BE2C (cell line): ENCODE measurements around the gene NRF1.
"Not testable (repeated sequence)": the region's sequence is repeated elsewhere in the genome, so short reads cannot be mapped to it uniquely, and the experiment has no call there.

Experiments
- DNase-seq: peaks from one replicate; pipeline ENCODE4 v3.0.0-alpha.2; 2020
- H3K27me3 ChIP-seq: fragments of 250-450 bp; sonication (Bioruptor Pico); 2 replicates; pipeline ENCODE4 v1.5.1; 2020; ENCODE audit warnings: mild to moderate bottlenecking
- H3K36me3 ChIP-seq: fragments of 250-450 bp; sonication (Bioruptor Pico); 2 replicates; pipeline ENCODE4 v1.5.1; 2020; ENCODE audit warnings: mild to moderate bottlenecking
- H3K4me1 ChIP-seq: fragments of 250-450 bp; sonication (Bioruptor Pico); 2 replicates; pipeline ENCODE4 v1.5.1; 2020
- H3K4me3 ChIP-seq: 2 replicates; pipeline ENCODE4 v1.5.1; 2011; ENCODE audit warnings: low read depth, low read length
- H3K9me3 ChIP-seq: fragments of 250-450 bp; sonication (Bioruptor Pico); 2 replicates; pipeline ENCODE4 v1.5.1; 2020
- CTCF ChIP-seq: IDR thresholded peaks from 2 replicates; pipeline ENCODE4 v1.5.1; 2012; ENCODE audit warnings: mild to moderate bottlenecking, low read depth, low read length

The NRF1 gene

GRCh38 chr7:129626896-129627295 lies 15.4 kb downstream of the NRF1 start:
- no peak for TF ChIP-seq CTCF
- H3K4me3 ChIP-seq = no peak overlapping the region
- H3K36me3 ChIP-seq = no peaks in the 10 kb centered on the region; the same call in 1 of the 2 replicates
- H3K4me1 ChIP-seq = no peaks in the 10 kb centered on the region; the same call in 1 of the 2 replicates
- H3K9me3 ChIP-seq = no peaks in the 10 kb centered on the region
- DNase-seq = no peak
- no peaks in the 10 kb centered on the region for H3K27me3 ChIP-seq

GRCh38 chr7:129630341-129630740 lies 18.8 kb downstream of the NRF1 start:
- no peak overlapping the region for H3K4me3 ChIP-seq
- H3K36me3 ChIP-seq = no peaks in the 10 kb centered on the region
- H3K4me1 ChIP-seq = no peaks in the 10 kb centered on the region
- no peak for DNase-seq
- no peak for TF ChIP-seq CTCF
- H3K27me3 ChIP-seq = no peaks in the 10 kb centered on the region
- H3K9me3 ChIP-seq = no peaks in the 10 kb centered on the region

DNA sequence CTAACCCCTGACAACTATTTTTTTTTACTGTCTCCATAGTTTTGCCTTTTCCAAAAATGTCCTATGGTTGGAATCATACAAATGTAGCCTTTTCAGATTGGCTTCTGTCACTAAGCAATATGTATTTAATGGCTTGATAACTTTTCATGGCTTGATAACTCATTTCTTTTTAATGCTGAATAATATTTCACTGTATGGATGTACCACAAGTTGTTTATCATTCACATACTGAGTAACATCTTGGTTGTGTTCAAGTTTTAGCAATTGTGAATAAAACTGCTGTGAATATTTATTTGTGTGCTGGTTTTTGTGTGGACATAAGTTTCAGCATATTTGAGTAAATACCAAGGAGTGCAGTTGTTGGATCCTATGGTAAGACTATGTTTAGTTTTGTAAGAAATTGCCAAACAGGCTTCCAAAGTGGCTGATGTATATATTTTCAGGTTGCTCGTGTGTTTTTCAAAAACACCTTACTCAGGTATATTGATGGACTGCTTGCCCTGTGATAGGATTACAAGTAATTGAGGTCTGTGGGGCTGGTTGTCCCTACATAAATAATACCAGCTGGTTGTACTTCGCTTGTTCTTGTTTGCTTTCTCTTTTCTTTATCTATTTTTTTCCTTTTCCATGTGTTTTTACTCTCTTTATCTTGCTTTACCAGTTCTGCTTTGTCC lies 23.0 kb downstream of the NRF1 start:
- no peak for TF ChIP-seq CTCF
- Histone ChIP-seq H3K4me3 (no peak overlapping the region), H3K36me3 (no peaks in the 10 kb centered on the region), H3K4me1 (no peaks in the 10 kb centered on the region), H3K27me3 (no peaks in the 10 kb centered on the region), H3K9me3 (no peaks in the 10 kb centered on the region)
- no peak for DNase-seq

DNA sequence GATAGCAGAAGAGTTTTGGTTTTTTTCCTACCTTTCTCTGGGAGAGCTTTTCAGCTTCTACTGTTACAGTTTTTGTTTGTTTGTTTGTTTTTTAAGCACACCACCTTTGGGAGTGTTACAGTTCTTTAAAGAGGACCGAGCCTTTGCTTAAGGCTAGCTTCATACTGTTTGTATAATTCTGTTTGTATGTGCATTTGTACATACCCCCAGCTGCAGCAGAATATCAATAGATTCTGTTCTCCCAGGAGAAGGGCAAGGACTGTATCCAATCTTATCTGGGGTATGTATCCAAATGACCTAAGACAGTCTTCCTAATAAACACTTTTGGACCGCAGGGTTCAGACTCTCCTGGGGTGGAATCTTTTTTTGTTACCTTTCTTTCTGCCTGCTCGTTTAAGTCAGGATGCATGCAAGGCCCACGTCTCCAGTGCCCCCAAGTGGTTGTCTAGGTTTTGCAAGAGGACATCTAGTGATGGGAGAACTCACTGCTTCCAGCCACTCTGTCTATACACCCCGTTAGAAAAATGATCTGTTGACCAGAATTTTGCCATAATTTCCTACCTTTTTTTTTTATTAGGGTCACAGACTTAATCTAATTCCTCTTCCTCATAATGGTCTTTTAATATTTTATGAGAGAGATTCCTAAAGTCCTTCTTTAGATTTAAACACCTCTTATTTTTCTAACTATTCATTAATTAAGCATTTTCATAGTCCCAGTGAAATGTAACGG lies 23.9 kb downstream of the NRF1 start:
- peak; percentile 98 for TF ChIP-seq CTCF
- no peaks in the 10 kb centered on the region for H3K27me3 ChIP-seq
- H3K9me3 ChIP-seq = no peaks in the 10 kb centered on the region
- peak; percentile 76 for DNase-seq
- H3K36me3 ChIP-seq = no peaks in the 10 kb centered on the region
- no peak overlapping the region for H3K4me3 ChIP-seq
- H3K4me1 ChIP-seq = no peaks in the 10 kb centered on the region

- H3K36me3 ChIP-seq, H3K4me1 ChIP-seq, DNase-seq, H3K4me3 ChIP-seq, H3K9me3 ChIP-seq, H3K27me3 ChIP-seq: not testable (repeated sequence)
These were observed 24.6 kb downstream of the NRF1 start for GRCh38 chr7:129636030-129636550.

GRCh38 chr7:129636641-129637040 lies 25.1 kb downstream of the NRF1 start:
- no peaks in the 10 kb centered on the region for H3K9me3 ChIP-seq
- H3K4me1 ChIP-seq = no peaks in the 10 kb centered on the region
- H3K4me3 ChIP-seq = no peak overlapping the region
- no peaks in the 10 kb centered on the region for H3K36me3 ChIP-seq
- no peak for TF ChIP-seq CTCF
- no peaks in the 10 kb centered on the region for H3K27me3 ChIP-seq
- no peak for DNase-seq
